ENCODE measurements around the gene ZDHHC19. TPM values are rescaled to one million over a fixed set of nuclear protein-coding genes. Genes with fewer than 3 reads are reported as not detected.

Gene ZDHHC19
- total and polyA plus RNA-seq, 8 donors: 0.38 to 2.7 TPM; not detected in 6

DNA sequence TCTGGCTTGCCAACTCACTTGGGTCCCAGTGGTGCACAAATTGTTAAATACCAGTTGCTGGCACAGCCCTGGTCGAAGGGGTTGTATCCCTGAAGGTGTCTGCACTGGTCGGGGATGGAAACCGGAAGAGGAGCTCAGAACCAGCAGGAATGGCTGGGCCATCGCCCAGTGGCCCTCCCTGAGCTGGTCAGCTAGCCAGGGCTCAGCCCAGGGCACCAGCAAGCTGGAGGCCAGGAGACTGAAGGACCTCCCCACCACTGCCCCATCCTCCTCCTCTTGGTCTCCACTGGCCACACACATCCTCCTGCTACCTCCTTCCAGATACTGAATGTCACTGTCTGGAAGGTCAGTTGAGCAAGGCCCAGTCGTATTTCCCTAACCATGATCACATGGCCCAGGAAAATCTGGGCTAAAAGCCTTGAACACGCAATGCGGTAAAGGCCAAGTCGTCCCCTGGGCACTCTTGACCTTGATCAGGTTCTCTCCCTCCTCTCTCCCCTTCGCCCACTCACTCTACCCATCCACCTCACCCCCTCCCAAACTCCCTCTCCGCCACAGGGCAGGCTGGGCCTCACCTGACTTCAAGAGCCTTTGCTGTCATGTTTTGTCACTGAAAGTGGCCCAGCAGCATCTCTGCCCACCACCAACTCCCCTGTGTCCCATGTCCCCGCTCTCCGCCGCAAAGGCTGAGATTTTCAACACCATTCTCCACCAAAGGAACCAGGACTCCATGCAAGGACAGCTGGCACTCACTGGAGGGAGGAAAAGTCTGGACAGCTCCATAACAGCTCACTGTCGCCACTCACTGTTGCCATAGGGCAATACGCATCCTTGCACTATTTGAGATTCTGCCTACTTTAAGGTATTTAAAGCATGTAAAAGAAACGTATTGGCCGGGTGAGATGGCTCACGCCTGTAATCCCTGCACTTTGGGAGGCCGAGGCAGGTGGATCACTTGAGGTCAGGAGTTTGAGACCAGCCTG is 12.1 kb downstream of the ZDHHC19 start:
- peaks cover 0 to 14% (median 0%) of the 10 kb centered on the region in 3 donors for H3K27me3 ChIP-seq
- H3K4me1 ChIP-seq: peaks cover 6 to 45% (median 9%) of the 10 kb centered on the region in 4 donors
- H3K9me3 ChIP-seq: no peaks in the 10 kb centered on the region
- no peak for DNase-seq
- no peak overlapping the region for H3K27ac ChIP-seq
- H3K36me3 ChIP-seq: no peaks in the 10 kb centered on the region
- H3K4me3 ChIP-seq: no peak overlapping the region
- intact Hi-C loops (cut with DNase I; ENCODE audit: low total_unique reads): loop anchor here (5.0 kb wide), 1 partner anchor 122 kb away; no protein-coding TSS in a partner anchor
- TF ChIP-seq POLR2AphosphoS5 (IDR thresholded peaks at IDR 0.05) (no peak), EP300 (IDR thresholded peaks at IDR 0.05) (no peak), POLR2A (IDR thresholded peaks at IDR 0.05) (no peak)
- TF ChIP-seq, protein P1, sequence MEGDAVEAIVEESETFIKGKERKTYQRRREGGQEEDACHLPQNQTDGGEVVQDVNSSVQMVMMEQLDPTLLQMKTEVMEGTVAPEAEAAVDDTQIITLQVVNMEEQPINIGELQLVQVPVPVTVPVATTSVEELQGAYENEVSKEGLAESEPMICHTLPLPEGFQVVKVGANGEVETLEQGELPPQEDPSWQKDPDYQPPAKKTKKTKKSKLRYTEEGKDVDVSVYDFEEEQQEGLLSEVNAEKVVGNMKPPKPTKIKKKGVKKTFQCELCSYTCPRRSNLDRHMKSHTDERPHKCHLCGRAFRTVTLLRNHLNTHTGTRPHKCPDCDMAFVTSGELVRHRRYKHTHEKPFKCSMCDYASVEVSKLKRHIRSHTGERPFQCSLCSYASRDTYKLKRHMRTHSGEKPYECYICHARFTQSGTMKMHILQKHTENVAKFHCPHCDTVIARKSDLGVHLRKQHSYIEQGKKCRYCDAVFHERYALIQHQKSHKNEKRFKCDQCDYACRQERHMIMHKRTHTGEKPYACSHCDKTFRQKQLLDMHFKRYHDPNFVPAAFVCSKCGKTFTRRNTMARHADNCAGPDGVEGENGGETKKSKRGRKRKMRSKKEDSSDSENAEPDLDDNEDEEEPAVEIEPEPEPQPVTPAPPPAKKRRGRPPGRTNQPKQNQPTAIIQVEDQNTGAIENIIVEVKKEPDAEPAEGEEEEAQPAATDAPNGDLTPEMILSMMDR (IDR thresholded peaks at IDR 0.05): no peak
- 76 to 84% (median 78%) methylated on average over 14 to 19 of the region's 19 CpGs for WGBS, 5 donors

DNA sequence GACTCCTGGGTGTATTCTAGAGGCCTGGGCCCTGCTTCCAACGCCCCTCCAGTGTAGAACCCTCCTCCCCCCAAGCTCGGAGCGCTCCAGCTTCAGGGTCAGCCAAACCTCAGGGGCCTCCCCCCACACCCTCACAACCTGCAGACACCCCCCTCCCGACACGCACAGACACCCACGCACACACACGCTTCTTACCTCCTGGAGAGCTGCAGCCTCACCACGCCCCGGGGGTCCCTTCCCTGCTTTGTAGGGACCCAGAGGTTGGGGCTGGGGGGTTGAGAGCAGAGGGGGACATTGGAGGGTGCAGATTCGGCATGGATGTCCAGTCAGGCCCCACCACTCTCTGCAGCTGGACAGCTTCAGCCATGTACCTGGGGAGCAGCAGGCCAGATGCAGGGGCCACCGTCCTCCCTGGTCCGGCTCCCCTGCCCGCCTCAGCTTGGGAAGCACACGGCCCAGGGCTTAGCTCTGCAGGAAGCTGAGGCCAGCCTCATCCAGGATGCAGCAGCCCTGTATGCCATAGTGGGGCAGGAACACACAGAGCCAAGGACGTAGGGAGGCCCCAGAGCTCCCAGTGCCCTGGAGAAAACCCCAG is 13.0 kb downstream of the ZDHHC19 start:
- H3K9me3 ChIP-seq: no peaks in the 10 kb centered on the region
- H3K4me3 ChIP-seq: no peak overlapping the region
- H3K4me1 ChIP-seq: peaks cover 15 to 47% (median 17%) of the 10 kb centered on the region in 4 donors
- DNase-seq: no peak
- H3K27me3 ChIP-seq: peaks cover 0 to 8% (median 0%) of the 10 kb centered on the region in 3 donors
- no peak overlapping the region for H3K27ac ChIP-seq
- intact Hi-C loops (cut with DNase I; ENCODE audit: low total_unique reads): loop anchor here (5.0 kb wide), 1 partner anchor 121 kb away; no protein-coding TSS in a partner anchor
- no peaks in the 10 kb centered on the region for H3K36me3 ChIP-seq
- TF ChIP-seq POLR2A (IDR thresholded peaks at IDR 0.05) (no peak), POLR2AphosphoS5 (IDR thresholded peaks at IDR 0.05) (no peak), EP300 (IDR thresholded peaks at IDR 0.05) (no peak)
- TF ChIP-seq, protein P1 (IDR thresholded peaks at IDR 0.05): no peak
- WGBS, 5 donors: 87 to 91% (median 89%) methylated on average over 10 to 15 of the region's 15 CpGs

DNA sequence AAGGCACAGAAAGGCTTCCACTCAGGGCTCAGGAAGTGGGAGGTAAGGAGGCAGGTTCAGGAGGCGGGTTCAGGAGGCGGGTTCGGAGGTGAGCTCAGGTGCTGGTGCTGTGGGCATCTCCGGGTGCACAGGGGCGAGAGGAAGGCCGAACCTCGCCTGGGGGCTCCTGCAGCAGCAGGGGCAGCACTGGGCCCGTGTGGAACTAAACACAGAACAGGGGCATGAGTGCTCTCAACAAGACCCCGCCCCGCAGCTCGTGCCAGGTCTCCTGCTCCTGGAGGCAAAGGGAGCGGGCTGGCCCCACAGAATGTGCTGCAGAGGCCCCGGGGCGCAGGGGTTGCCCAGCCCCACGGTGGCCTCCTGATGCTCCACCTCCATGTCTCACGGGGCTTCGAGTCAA is 13.7 kb downstream of the ZDHHC19 start:
- peaks cover 20 to 47% (median 23%) of the 10 kb centered on the region in 4 donors for H3K4me1 ChIP-seq
- no peaks in the 10 kb centered on the region for H3K9me3 ChIP-seq
- no peak for TF ChIP-seq POLR2AphosphoS5 (IDR thresholded peaks at IDR 0.05)
- TF ChIP-seq, protein P1 (IDR thresholded peaks at IDR 0.05): no peak
- no peak for TF ChIP-seq POLR2A (IDR thresholded peaks at IDR 0.05)
- TF ChIP-seq EP300 (IDR thresholded peaks at IDR 0.05): no peak
- WGBS, 5 donors: 78 to 93% (median 86%) methylated on average over 9 to 17 of the region's 17 CpGs
- H3K4me3 ChIP-seq: no peak overlapping the region
- intact Hi-C loops (cut with DNase I; ENCODE audit: low total_unique reads): loop anchor here (5.0 kb wide), 1 partner anchor 120 kb away; no protein-coding TSS in a partner anchor
- H3K36me3 ChIP-seq: no peaks in the 10 kb centered on the region
- DNase-seq: no peak
- H3K27me3 ChIP-seq: peaks cover 0 to 4% (median 0%) of the 10 kb centered on the region in 3 donors
- H3K27ac ChIP-seq: no peak overlapping the region

DNA sequence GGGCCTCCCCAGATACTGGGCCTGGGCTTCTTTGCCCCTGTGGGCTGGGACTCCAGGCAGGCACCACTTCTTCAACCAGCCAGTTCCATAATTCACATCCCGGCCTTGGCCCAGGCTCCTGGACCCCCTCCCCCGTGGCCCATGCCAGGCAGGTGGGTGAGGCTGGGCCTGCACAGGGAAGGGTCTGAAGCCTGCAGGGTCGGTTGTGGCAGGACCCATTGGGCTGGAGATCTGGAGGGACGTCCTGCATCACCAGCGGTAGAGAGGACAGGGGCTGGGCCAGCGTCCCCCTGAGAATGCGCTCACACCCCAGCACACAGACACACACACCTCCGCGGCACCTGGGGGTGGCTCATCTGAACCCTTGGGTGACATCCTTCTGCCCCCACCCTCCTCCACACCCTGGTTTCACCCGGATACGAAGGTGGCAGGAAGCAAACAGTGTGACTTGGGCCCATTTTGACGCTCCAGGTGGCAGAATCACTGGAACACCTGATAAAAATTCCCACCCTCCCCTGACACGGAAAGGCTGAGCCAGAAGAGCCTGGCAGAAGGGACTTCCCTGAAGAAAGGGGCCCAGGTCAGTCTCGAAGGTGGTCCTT is 15.4 kb downstream of the ZDHHC19 start:
- intact Hi-C loops (cut with DNase I; ENCODE audit: low total_unique reads): loop anchor here (5.0 kb wide), 1 partner anchor 118 kb away; no protein-coding TSS in a partner anchor
- H3K4me1 ChIP-seq: peaks cover 27 to 52% (median 32%) of the 10 kb centered on the region in 4 donors
- H3K27ac ChIP-seq: no peak overlapping the region
- TF ChIP-seq EP300 (IDR thresholded peaks at IDR 0.05) (no peak), POLR2AphosphoS5 (IDR thresholded peaks at IDR 0.05) (no peak), POLR2A (IDR thresholded peaks at IDR 0.05) (no peak)
- TF ChIP-seq, protein P1 (IDR thresholded peaks at IDR 0.05): no peak
- no peak for DNase-seq
- no peaks in the 10 kb centered on the region for H3K27me3 ChIP-seq
- 64 to 80% (median 75%) methylated on average over 3 to 14 of the region's 14 CpGs for WGBS, 5 donors
- no peaks in the 10 kb centered on the region for H3K9me3 ChIP-seq
- no peaks in the 10 kb centered on the region for H3K36me3 ChIP-seq
- no peak overlapping the region for H3K4me3 ChIP-seq

All from stomach (tissue), 9 donors.